Large intestine (tissue), 3 donors: Measurements from ENCODE around the gene CDC42BPG. TPM values are rescaled to one million over a fixed set of nuclear protein-coding genes. Genes with fewer than 3 reads are reported as not detected.
A peak's percentile ranks its signal among the peaks of the same experiment; 100 is the strongest.
"Not testable (repeated sequence)": the region's sequence is repeated elsewhere in the genome, so short reads cannot be mapped to it uniquely, and the experiment has no call there.

Experiments
- DNase-seq, 2 donors: peaks; one replicate each; pipeline versions ENCODE4 v3.0.0 to v3.0.0-alpha.2; 2013
- H3K27ac ChIP-seq: one replicate; pipeline ENCODE4 v1.5.1; 2013; ENCODE audit warnings: low read length
- H3K27me3 ChIP-seq: 2 replicates; pipeline ENCODE4 v1.6.1; 2013; ENCODE audit warnings: low read length; ENCODE audit not compliant: control insufficient read depth, insufficient read depth
- H3K36me3 ChIP-seq: 2 replicates; pipeline ENCODE4 v1.6.1; 2013; ENCODE audit warnings: low read length; ENCODE audit not compliant: control insufficient read depth, insufficient read depth
- H3K4me1 ChIP-seq: one replicate; pipeline ENCODE4 v1.6.1; 2013; ENCODE audit warnings: low read length; ENCODE audit not compliant: control insufficient read depth, insufficient read depth
- H3K4me3 ChIP-seq: one replicate; pipeline ENCODE4 v1.5.1; 2013; ENCODE audit warnings: low read length
- H3K9me3 ChIP-seq: one replicate; pipeline ENCODE4 v1.6.1; 2013; ENCODE audit warnings: mild to moderate bottlenecking, low read depth, low read length, moderate library complexity; ENCODE audit not compliant: control insufficient read depth
- WGBS: methylation state at CpG from one replicate; pipeline ENCODE4 v1.1.5; 2013; ENCODE audit warnings: low lambda C conversion rate; ENCODE audit not compliant: insufficient coverage; 5-methylcytosine and 5-hydroxymethylcytosine counted together
- polyA plus RNA-seq: library from polyadenylated mRNA; unstranded; fragments of 120-200 nt; gene quantifications from one replicate; pipeline ENCODE4 v1.2.1, GENCODE V29; 2013

CDC42BPG gene
- polyA plus RNA-seq, 1 donor: 5.5 TPM

- DNase-seq: peak; percentile 91 to 92
- no peaks in the 10 kb centered on the region for H3K27me3 ChIP-seq
- peak overlapping the region; percentile 79 for H3K27ac ChIP-seq
- H3K36me3 ChIP-seq: peaks cover 2% of the 10 kb centered on the region
- H3K9me3 ChIP-seq: no peaks in the 10 kb centered on the region
- H3K4me3 ChIP-seq: no peak overlapping the region
- peaks cover 59% of the 10 kb centered on the region for H3K4me1 ChIP-seq
- no CpG with 5 or more reads among the region's 13 CpGs for WGBS
Observed at GRCh38 chr11:64846998-64847666, 2.7 kb upstream of the CDC42BPG start.

- no CpG with 5 or more reads among the region's 8 CpGs for WGBS
- H3K27me3 ChIP-seq, H3K4me3 ChIP-seq, DNase-seq, H3K27ac ChIP-seq, H3K9me3 ChIP-seq, H3K36me3 ChIP-seq: not testable (repeated sequence)
- H3K4me1 ChIP-seq: peaks cover 56% of the 10 kb centered on the region
Observed at GRCh38 chr11:64845776-64846129, 1.3 kb upstream of the CDC42BPG start.

GRCh38 chr11:64845129-64845775 lies 799 bp upstream of the CDC42BPG start:
- Histone ChIP-seq H3K4me3 (peak overlapping the region; percentile 94), H3K27me3 (no peaks in the 10 kb centered on the region), H3K4me1 (peaks cover 56% of the 10 kb centered on the region), H3K27ac (peak overlapping the region; percentile 84), H3K36me3 (no peaks in the 10 kb centered on the region), H3K9me3 (no peaks in the 10 kb centered on the region)
- 14% methylated on average over 1 of the region's 9 CpGs for WGBS
- no peak for DNase-seq

GRCh38 chr11:64843686-64844329 lies 645 bp downstream of the CDC42BPG start:
- H3K27ac ChIP-seq: peak overlapping the region; percentile 37
- peak overlapping the region; percentile 64 for H3K4me3 ChIP-seq
- peak in 1 of 2 donors; percentile 49 for DNase-seq
- WGBS: no CpG with 5 or more reads among the region's 27 CpGs
- no peaks in the 10 kb centered on the region for H3K27me3 ChIP-seq
- no peaks in the 10 kb centered on the region for H3K9me3 ChIP-seq
- H3K4me1 ChIP-seq: peaks cover 44% of the 10 kb centered on the region
- peaks cover 14% of the 10 kb centered on the region for H3K36me3 ChIP-seq

GRCh38 chr11:64842851-64843685 lies 1.4 kb downstream of the CDC42BPG start:
- DNase-seq: peak; percentile 56 to 80
- WGBS: no CpG with 5 or more reads among the region's 19 CpGs
- Histone ChIP-seq H3K9me3 (no peaks in the 10 kb centered on the region), H3K36me3 (peaks cover 22% of the 10 kb centered on the region), H3K27me3 (no peaks in the 10 kb centered on the region), H3K27ac (peak overlapping the region; percentile 37), H3K4me1 (peaks cover 36% of the 10 kb centered on the region), H3K4me3 (peak overlapping the region; percentile 64)

- no peak overlapping the region for H3K4me3 ChIP-seq
- H3K36me3 ChIP-seq: peaks cover 27% of the 10 kb centered on the region
- H3K4me1 ChIP-seq: peaks cover 29% of the 10 kb centered on the region
- peak overlapping the region; percentile 37 for H3K27ac ChIP-seq
- DNase-seq: no peak
- no CpG with 5 or more reads among the region's 6 CpGs for WGBS
- no peaks in the 10 kb centered on the region for H3K27me3 ChIP-seq
- no peaks in the 10 kb centered on the region for H3K9me3 ChIP-seq
Observed at GRCh38 chr11:64842366-64842759, 2.1 kb downstream of the CDC42BPG start.

- H3K4me1 ChIP-seq: peaks cover 24% of the 10 kb centered on the region
- peaks cover 30% of the 10 kb centered on the region for H3K36me3 ChIP-seq
- no peaks in the 10 kb centered on the region for H3K9me3 ChIP-seq
- no CpG with 5 or more reads among the region's 15 CpGs for WGBS
- no peak overlapping the region for H3K27ac ChIP-seq
- no peaks in the 10 kb centered on the region for H3K27me3 ChIP-seq
- H3K4me3 ChIP-seq: no peak overlapping the region
- no peak for DNase-seq
Observed at GRCh38 chr11:64841592-64842365, 2.7 kb downstream of the CDC42BPG start.

- Histone ChIP-seq H3K27me3 (no peaks in the 10 kb centered on the region), H3K9me3 (no peaks in the 10 kb centered on the region), H3K4me1 (peaks cover 21% of the 10 kb centered on the region), H3K4me3 (no peak overlapping the region), H3K27ac (no peak overlapping the region), H3K36me3 (peaks cover 37% of the 10 kb centered on the region)
- WGBS: no CpG with 5 or more reads among the region's 24 CpGs
- no peak for DNase-seq
Observed at GRCh38 chr11:64839887-64840782, 4.3 kb downstream of the CDC42BPG start.

- Histone ChIP-seq H3K27me3 (no peaks in the 10 kb centered on the region), H3K9me3 (no peaks in the 10 kb centered on the region), H3K27ac (no peak overlapping the region), H3K36me3 (peaks cover 39% of the 10 kb centered on the region), H3K4me3 (no peak overlapping the region), H3K4me1 (peaks cover 20% of the 10 kb centered on the region)
- no CpG with 5 or more reads among the region's 13 CpGs for WGBS
- DNase-seq: no peak
Observed at GRCh38 chr11:64839335-64839734, 5.1 kb downstream of the CDC42BPG start.
